Neural progenitor cell (in vitro differentiated cells): ENCODE data around the gene MIF4GD. TPM values are rescaled to one million over a fixed set of nuclear protein-coding genes. Genes with fewer than 3 reads are reported as not detected.

Experiments
- DNase-seq: peaks from one replicate; pipeline ENCODE4 v3.0.0-alpha.2; 2016; ENCODE audit warnings: low spot score
- H2AFZ ChIP-seq: fragments of 200-600 bp; sonication (generic); replicated peaks from 2 replicates; pipeline ENCODE4 v1.6.1; 2016; ENCODE audit warnings: antibody characterized with exemption
- H3F3A ChIP-seq: fragments of 200-600 bp; sonication (generic); 2 replicates; pipeline ENCODE4 v1.6.1; 2016; ENCODE audit warnings: antibody characterized with exemption, low read depth
- H3K27ac ChIP-seq: fragments of 200-600 bp; sonication (generic); 2 replicates; pipeline ENCODE4 v1.5.1; 2016; ENCODE audit warnings: mild to moderate bottlenecking
- H3K27me3 ChIP-seq: fragments of 200-600 bp; sonication (generic); 2 replicates; pipeline ENCODE4 v1.6.1; 2016; ENCODE audit warnings: mild to moderate bottlenecking, moderate library complexity
- H3K36me3 ChIP-seq: fragments of 200-600 bp; sonication (generic); 2 replicates; pipeline ENCODE4 v1.5.1; 2016
- H3K4me1 ChIP-seq: fragments of 200-600 bp; sonication (generic); 2 replicates; pipeline ENCODE4 v1.6.1; 2016; ENCODE audit warnings: mixed run types
- H3K4me2 ChIP-seq: fragments of 200-600 bp; sonication (generic); 2 replicates; pipeline ENCODE4 v1.6.1; 2016
- H3K4me3 ChIP-seq: fragments of 200-600 bp; sonication (generic); 2 replicates; pipeline ENCODE4 v1.5.1; 2016
- H3K79me2 ChIP-seq: fragments of 200-600 bp; sonication (generic); 2 replicates; pipeline ENCODE4 v1.6.1; 2016; ENCODE audit warnings: low read depth
- H3K9ac ChIP-seq: fragments of 200-600 bp; sonication (generic); 2 replicates; pipeline ENCODE4 v1.6.1; 2016
- H3K9me3 ChIP-seq: fragments of 200-600 bp; sonication (generic); 2 replicates; pipeline ENCODE4 v1.5.1; 2016; ENCODE audit warnings: low read depth
- H4K20me1 ChIP-seq: fragments of 200-600 bp; sonication (generic); 2 replicates; pipeline ENCODE4 v1.6.1; 2016; ENCODE audit warnings: low read depth
- H3K27ac Mint-ChIP-seq: 3 replicates; pipeline ENCODE4 v1.8.0; 2021; ENCODE audit warnings: mixed read lengths
- H3K27me3 Mint-ChIP-seq: 2 replicates; pipeline ENCODE4 v1.8.0; 2022; ENCODE audit warnings: low read depth, mild to moderate bottlenecking, inconsistent platforms, moderate library complexity, mixed read lengths; ENCODE audit not compliant: insufficient read depth
- H3K36me3 Mint-ChIP-seq: 3 replicates; pipeline ENCODE4 v1.8.0; 2021; ENCODE audit warnings: mixed read lengths
- H3K4me1 Mint-ChIP-seq: 3 replicates; pipeline ENCODE4 v1.8.0; 2021; ENCODE audit warnings: mixed read lengths
- H3K4me3 Mint-ChIP-seq: 3 replicates; pipeline ENCODE4 v1.8.0; 2021; ENCODE audit warnings: mild to moderate bottlenecking, moderate library complexity, mixed read lengths
- H3K9me3 Mint-ChIP-seq: 3 replicates; pipeline ENCODE4 v1.8.0; 2020; ENCODE audit warnings: mixed read lengths
- CTCF ChIP-seq: fragments of 200-600 bp; sonication (generic); IDR thresholded peaks from 2 replicates; pipeline ENCODE4 v1.5.1; 2017; ENCODE audit warnings: antibody characterized with exemption, mild to moderate bottlenecking
- EZH2 ChIP-seq: fragments of 200-600 bp; sonication (generic); IDR thresholded peaks from 2 replicates; pipeline ENCODE4 v1.6.1; 2017; ENCODE audit warnings: antibody characterized with exemption, mild to moderate bottlenecking, moderate library complexity
- EZH2phosphoT487 ChIP-seq: fragments of 200-600 bp; sonication (generic); IDR thresholded peaks from 2 replicates; pipeline ENCODE4 v1.6.1; 2017; ENCODE audit warnings: antibody characterized with exemption
- total RNA-seq: library from RNA; depleted of rRNA; stranded (reverse); fragments of >200 nt; gene quantifications from 2 replicates; pipeline ENCODE4 v1.2.3, GENCODE V29; 2015; ENCODE audit warnings: low replicate concordance

The MIF4GD gene
- total RNA-seq, 1 donor from 2014 or later, result 17.7 TPM

- H3K79me2 ChIP-seq, result no peaks in the 10 kb centered on the region
- no peak overlapping the region for H3K4me3 ChIP-seq
- Mint-ChIP-seq H3K27ac (no peak overlapping the region), H3K4me3 (no peak overlapping the region), H3K27me3 (no peaks in the 10 kb centered on the region), H3K4me1 (no peaks in the 10 kb centered on the region), H3K36me3 (peaks cover 31% of the 10 kb centered on the region), H3K9me3 (no peaks in the 10 kb centered on the region)
- no peak overlapping the region for H3K9ac ChIP-seq
- no peaks in the 10 kb centered on the region for H3K9me3 ChIP-seq
- no peak overlapping the region for H3K4me2 ChIP-seq
- peaks cover 3% of the 10 kb centered on the region for H4K20me1 ChIP-seq
- no peak for DNase-seq
- no peak for TF ChIP-seq CTCF
- no peak for TF ChIP-seq EZH2phosphoT487
- no peak for TF ChIP-seq EZH2
- H3K36me3 ChIP-seq, result no peaks in the 10 kb centered on the region
- H3F3A ChIP-seq, result no peaks in the 10 kb centered on the region
- no peaks in the 10 kb centered on the region for H3K27me3 ChIP-seq
- no peak overlapping the region for H2AFZ ChIP-seq
- no peak overlapping the region for H3K27ac ChIP-seq
- no peaks in the 10 kb centered on the region for H3K4me1 ChIP-seq
Measured at GRCh38 chr17:75231741-75232464, 39.1 kb downstream of the MIF4GD start.

GRCh38 chr17:75231071-75231470, 40.0 kb downstream of the MIF4GD start:
- H3K4me1 Mint-ChIP-seq, result no peaks in the 10 kb centered on the region
- H3K27me3 Mint-ChIP-seq, result no peaks in the 10 kb centered on the region
- Histone ChIP-seq H3K9ac (no peak overlapping the region), H3K9me3 (no peaks in the 10 kb centered on the region), H3K4me2 (no peak overlapping the region), H3K4me1 (no peaks in the 10 kb centered on the region), H3K27me3 (no peaks in the 10 kb centered on the region), H3K4me3 (no peak overlapping the region), H3K36me3 (no peaks in the 10 kb centered on the region), H2AFZ (no peak overlapping the region), H3K27ac (no peak overlapping the region), H3F3A (no peaks in the 10 kb centered on the region), H4K20me1 (peaks cover 3% of the 10 kb centered on the region), H3K79me2 (no peaks in the 10 kb centered on the region)
- H3K4me3 Mint-ChIP-seq, result no peak overlapping the region
- H3K36me3 Mint-ChIP-seq, result peaks cover 34% of the 10 kb centered on the region
- TF ChIP-seq EZH2, result no peak
- no peak for TF ChIP-seq CTCF
- TF ChIP-seq EZH2phosphoT487, result no peak
- no peak for DNase-seq
- no peak overlapping the region for H3K27ac Mint-ChIP-seq
- H3K9me3 Mint-ChIP-seq, result no peaks in the 10 kb centered on the region

GRCh38 chr17:75228847-75229246, 42.2 kb downstream of the MIF4GD start:
- H3K4me1 Mint-ChIP-seq, result no peaks in the 10 kb centered on the region
- no peak overlapping the region for H2AFZ ChIP-seq
- no peak overlapping the region for H3K27ac ChIP-seq
- H3K27me3 Mint-ChIP-seq, result no peaks in the 10 kb centered on the region
- H3F3A ChIP-seq, result no peaks in the 10 kb centered on the region
- TF ChIP-seq EZH2 (no peak), EZH2phosphoT487 (no peak), CTCF (no peak)
- H3K4me3 ChIP-seq, result no peak overlapping the region
- no peak overlapping the region for H3K27ac Mint-ChIP-seq
- no peaks in the 10 kb centered on the region for H3K4me1 ChIP-seq
- DNase-seq, result no peak
- no peak overlapping the region for H3K9ac ChIP-seq
- no peak overlapping the region for H3K4me3 Mint-ChIP-seq
- H3K9me3 ChIP-seq, result no peaks in the 10 kb centered on the region
- no peaks in the 10 kb centered on the region for H3K9me3 Mint-ChIP-seq
- H3K36me3 ChIP-seq, result no peaks in the 10 kb centered on the region
- H3K27me3 ChIP-seq, result no peaks in the 10 kb centered on the region
- H3K79me2 ChIP-seq, result no peaks in the 10 kb centered on the region
- H3K36me3 Mint-ChIP-seq, result peaks cover 36% of the 10 kb centered on the region
- no peak overlapping the region for H3K4me2 ChIP-seq
- no peaks in the 10 kb centered on the region for H4K20me1 ChIP-seq
